ENCODE measurements around the gene C16orf92.
"Not testable (repeated sequence)": the region's sequence is repeated elsewhere in the genome, so short reads cannot be mapped to it uniquely, and the experiment has no call there.

C16orf92 gene

GRCh38 chr16:30005341-30006094 lies 17.5 kb upstream of the C16orf92 start:
- DNase-seq, result peak; percentile 52

GRCh38 chr16:30006095-30006473 lies 16.9 kb upstream of the C16orf92 start:
- no peak for DNase-seq

GRCh38 chr16:30006659-30007377 lies 16.2 kb upstream of the C16orf92 start:
- DNase-seq, result no peak

GRCh38 chr16:30007378-30007895 lies 15.6 kb upstream of the C16orf92 start:
- DNase-seq, result no peak

- DNase-seq, result no peak
These were observed 13.7 kb upstream of the C16orf92 start for GRCh38 chr16:30009085-30009862.

- DNase-seq, result no peak
These were observed 12.8 kb upstream of the C16orf92 start for GRCh38 chr16:30009990-30010843.

GRCh38 chr16:30010844-30011713 lies 11.9 kb upstream of the C16orf92 start, which contains the start of gene DOC2A:
DOC2A (minus strand) TSS chr16:30011027; CDS start chr16:30010222, 805 bp downstream.
- no peak for DNase-seq

- no peak for DNase-seq
These were observed 11.1 kb upstream of the C16orf92 start for GRCh38 chr16:30011714-30012504.

- DNase-seq, result not testable (repeated sequence)
These were observed 10.4 kb upstream of the C16orf92 start for GRCh38 chr16:30012598-30012997.

- DNase-seq, result not testable (repeated sequence)
These were observed 7.5 kb upstream of the C16orf92 start for GRCh38 chr16:30015450-30015849.

- no peak for DNase-seq
These were observed 6.3 kb upstream of the C16orf92 start for GRCh38 chr16:30016555-30017276.

- DNase-seq, result no peak
These were observed 5.7 kb upstream of the C16orf92 start for GRCh38 chr16:30017277-30017656.

- DNase-seq, result not testable (repeated sequence)
These were observed 5.1 kb upstream of the C16orf92 start for GRCh38 chr16:30017937-30018336.

- DNase-seq, result no peak
These were observed 4.3 kb upstream of the C16orf92 start for GRCh38 chr16:30018731-30019158.

- DNase-seq, result no peak
These were observed 588 bp downstream of the C16orf92 start for GRCh38 chr16:30023586-30023985.

GRCh38 chr16:30024451-30024850 lies 1.5 kb downstream of the C16orf92 start:
- no peak for DNase-seq

GRCh38 chr16:30025156-30025555 lies 2.2 kb downstream of the C16orf92 start:
- no peak for DNase-seq

GRCh38 chr16:30025574-30025973 lies 2.6 kb downstream of the C16orf92 start:
- DNase-seq, result no peak

- no peak for DNase-seq
These were observed 3.5 kb downstream of the C16orf92 start for GRCh38 chr16:30026449-30026848.

All from femur (tissue), 1 donor.